HEK293 (cell line): ENCODE data around the gene FASTK.

Experiments used
- CTCF ChIA-PET: fragments of 350-600 bp; formaldehyde crosslinking; extraction: SDS; loops from one replicate; lab custom pipeline; 2021; ENCODE audit warnings: antibody characterized with exemption; lab: Yijun Ruan, JAX
- POLR2A ChIA-PET: fragments of 300-600 bp; formaldehyde crosslinking; extraction: SDS; loops from one replicate; lab custom pipeline; 2020; ENCODE audit warnings: antibody characterized with exemption, inconsistent platforms; lab: Yijun Ruan, JAX
- H3K27ac ChIP-seq: fragments of 200-500 bp; sonication (Bioruptor generic); 2 replicates; pipeline ENCODE4 v1.5.1; 2014; ENCODE audit warnings: low read depth, low read length, control low read depth, inconsistent platforms; ENCODE audit errors: extremely low read depth
- H3K36me3 ChIP-seq, 2 experiments: fragments of 200-500 bp in 1 of 2; sonication (Bioruptor generic) in 1 of 2; 1 replicate in 1 of 2; 2 replicates in 1 of 2; pipeline ENCODE4 v1.5.1; 2014 to 2017; ENCODE audit warnings: inconsistent platforms in 2 of 2, low read length in 2 of 2; ENCODE audit not compliant: control insufficient read depth in 2 of 2, insufficient read depth in 1 of 2
- H3K4me1 ChIP-seq: fragments of 200-500 bp; sonication (Bioruptor generic); 2 replicates; pipeline ENCODE4 v1.5.1; 2014; ENCODE audit warnings: mild to moderate bottlenecking, low read length, inconsistent platforms; ENCODE audit not compliant: control insufficient read depth, insufficient read depth
- H3K4me3 ChIP-seq: 2 replicates; pipeline ENCODE4 v1.5.1; 2011; ENCODE audit warnings: low read depth, mild to moderate bottlenecking, control low read depth, low read length, moderate library complexity
- H3K9me3 ChIP-seq: fragments of 200-500 bp; sonication (Bioruptor generic); 2 replicates; pipeline ENCODE4 v1.5.1; 2014; ENCODE audit warnings: low read depth, low read length, inconsistent platforms; ENCODE audit not compliant: control insufficient read depth, insufficient read depth
- EGR2 ChIP-seq: fragments of 450-650 bp; formaldehyde crosslinking; IDR thresholded peaks from 2 replicates; pipeline ENCODE4 v1.5.1; 2016; ENCODE audit warnings: low read depth, missing biosample characterization, missing genetic modification characterization
- GLIS2 ChIP-seq: fragments of 450-650 bp; formaldehyde crosslinking; IDR thresholded peaks from 2 replicates; pipeline ENCODE4 v1.5.1; 2016; ENCODE audit warnings: missing biosample characterization, missing genetic modification characterization
- PRDM1 ChIP-seq: fragments of 450-650 bp; formaldehyde crosslinking; IDR thresholded peaks from 2 replicates; pipeline ENCODE4; 2016; ENCODE audit warnings: missing biosample characterization, missing genetic modification characterization
- PRDM4 ChIP-seq: fragments of 450-650 bp; formaldehyde crosslinking; IDR thresholded peaks from 2 replicates; pipeline ENCODE4 v1.5.1; 2017; ENCODE audit warnings: missing biosample characterization, missing genetic modification characterization
- REST ChIP-seq: fragments of 450-650 bp; formaldehyde crosslinking; IDR thresholded peaks from 2 replicates; pipeline ENCODE4 v1.5.1; 2016; ENCODE audit warnings: missing biosample characterization, missing genetic modification characterization
- WT1 ChIP-seq: fragments of 450-650 bp; formaldehyde crosslinking; IDR thresholded peaks from 2 replicates; pipeline ENCODE4 v1.5.1; 2016; ENCODE audit warnings: missing biosample characterization, missing genetic modification characterization
- YY1 ChIP-seq: fragments of 450-650 bp; formaldehyde crosslinking; IDR thresholded peaks from 2 replicates; pipeline ENCODE4 v1.5.1; 2018; ENCODE audit warnings: missing biosample characterization, missing genetic modification characterization
- ZBTB17 ChIP-seq: fragments of 450-650 bp; formaldehyde crosslinking; IDR thresholded peaks from 2 replicates; pipeline ENCODE4 v1.5.1; 2016; ENCODE audit warnings: missing biosample characterization, missing genetic modification characterization
- ZFHX2 ChIP-seq: fragments of 450-650 bp; formaldehyde crosslinking; conservative IDR thresholded peaks from 2 replicates; pipeline ENCODE4 v1.5.1; 2016; ENCODE audit warnings: missing biosample characterization, missing genetic modification characterization
- ZFP69B ChIP-seq: fragments of 450-650 bp; formaldehyde crosslinking; IDR thresholded peaks from 2 replicates; pipeline ENCODE4 v1.5.1; 2016; ENCODE audit warnings: missing biosample characterization, missing genetic modification characterization
- ZNF138 ChIP-seq: fragments of 450-650 bp; formaldehyde crosslinking; IDR thresholded peaks from 2 replicates; pipeline ENCODE4 v1.5.1; 2016; ENCODE audit warnings: missing biosample characterization, missing genetic modification characterization, borderline replicate concordance
- ZNF148 ChIP-seq: fragments of 450-650 bp; formaldehyde crosslinking; IDR thresholded peaks from 2 replicates; pipeline ENCODE4 v1.5.0; 2017; ENCODE audit warnings: missing biosample characterization, missing genetic modification characterization, borderline replicate concordance
- ZNF155 ChIP-seq: fragments of 450-650 bp; formaldehyde crosslinking; IDR thresholded peaks from 2 replicates; pipeline ENCODE4 v1.5.1; 2016; ENCODE audit warnings: missing biosample characterization, missing genetic modification characterization
- ZNF223 ChIP-seq: fragments of 450-650 bp; formaldehyde crosslinking; IDR thresholded peaks from 2 replicates; pipeline ENCODE4 v1.5.1; 2016; ENCODE audit warnings: missing biosample characterization, missing genetic modification characterization
- ZNF239 ChIP-seq: fragments of 450-650 bp; formaldehyde crosslinking; IDR thresholded peaks from 2 replicates; pipeline ENCODE4 v1.5.1; 2016; ENCODE audit warnings: missing biosample characterization, missing genetic modification characterization
- ZNF366 ChIP-seq: fragments of 450-650 bp; formaldehyde crosslinking; conservative IDR thresholded peaks from 2 replicates; pipeline ENCODE4 v1.5.1; 2016; ENCODE audit warnings: missing biosample characterization, missing genetic modification characterization
- ZNF404 ChIP-seq: fragments of 450-650 bp; formaldehyde crosslinking; IDR thresholded peaks from 2 replicates; pipeline ENCODE4 v1.5.1; 2017; ENCODE audit warnings: missing biosample characterization, missing genetic modification characterization
- ZNF513 ChIP-seq: fragments of 450-650 bp; IDR thresholded peaks from 2 replicates; pipeline ENCODE4 v1.5.1; 2018; ENCODE audit warnings: missing biosample characterization, missing genetic modification characterization
- ZNF600 ChIP-seq: fragments of 450-650 bp; formaldehyde crosslinking; IDR thresholded peaks from 2 replicates; pipeline ENCODE4 v1.5.1; 2016; ENCODE audit warnings: missing biosample characterization, missing genetic modification characterization
- ZNF629 ChIP-seq: fragments of 450-650 bp; formaldehyde crosslinking; IDR thresholded peaks from 2 replicates; pipeline ENCODE4 v1.5.1; 2017; ENCODE audit warnings: missing biosample characterization, missing genetic modification characterization

Gene FASTK

GRCh38 chr7:151122796-151123157, 42.2 kb upstream of the FASTK start (continued):
- TF ChIP-seq ZNF148, result no peak

GRCh38 chr7:151122276-151122675, 41.7 kb upstream of the FASTK start:
- H3K9me3 ChIP-seq, result no peaks in the 10 kb centered on the region
- ChIA-PET CTCF (interaction anchor here (0.6 to 2.6 kb wide), 4 partner anchors 8 to 65 kb away, joined by 3 to 14 read pairs (median 4); partner anchors contain the start of gene GBX1), POLR2A (no interaction called here)
- TF ChIP-seq ZNF600 (tag by site-specific recombination) (peak; percentile 59; the same call in 1 of the 2 replicates), ZNF155 (no peak), ZNF513 (tag by site-specific recombination) (peak; percentile 82), ZFHX2 (tag by site-specific recombination) (peak; percentile 60), EGR2 (tag by site-specific recombination) (peak; percentile 85)
- TF ChIP-seq, all 188 proteins: peak for 4
- Histone ChIP-seq H3K27ac (no peak overlapping the region), H3K36me3 (peaks cover 0 to 91% of the 10 kb centered on the region in 2 experiments; a peak in 1 of 3 replicates), H3K4me3 (no peak overlapping the region), H3K4me1 (no peaks in the 10 kb centered on the region)

GRCh38 chr7:151121380-151122170, 41.0 kb upstream of the FASTK start:
- H3K36me3 ChIP-seq, result peaks cover 0 to 91% of the 10 kb centered on the region in 2 experiments; a peak in 1 of 3 replicates
- ChIA-PET POLR2A (no interaction called here), CTCF (interaction anchor here (0.9 to 1.5 kb wide), 2 partner anchors 46 to 55 kb away, joined by 3 read pairs; partner anchors contain the start of gene GBX1)
- no peaks in the 10 kb centered on the region for H3K9me3 ChIP-seq
- H3K4me1 ChIP-seq, result no peaks in the 10 kb centered on the region
- no peak overlapping the region for H3K4me3 ChIP-seq
- no peak overlapping the region for H3K27ac ChIP-seq
- TF ChIP-seq ZNF366 (tag by site-specific recombination) (no peak), PRDM1 (tag by site-specific recombination) (no peak), ZFP69B (tag by site-specific recombination) (no peak), GLIS2 (tag by site-specific recombination) (no peak; the same call in 1 of the 2 replicates), ZNF404 (tag by site-specific recombination) (no peak), ZBTB17 (no peak), WT1 (tag by site-specific recombination) (no peak), ZNF223 (no peak), ZNF239 (tag by site-specific recombination) (no peak), EGR2 (tag by site-specific recombination) (0 out of 2 replicates have a peak, but pooled peaks have one; percentile 21), ZNF138 (tag by site-specific recombination) (no peak), ZFHX2 (tag by site-specific recombination) (peak; percentile 39), YY1 (tag by site-specific recombination) (no peak), PRDM4 (no peak), ZNF629 (tag by site-specific recombination) (no peak), REST (tag by site-specific recombination) (peak; percentile 61)
